ENCODE results near the gene SPECC1L.

GRCh38 chr22:24315367-24315966 lies 44.8 kb downstream of the SPECC1L start:
- TF ChIP-seq CTCF (IDR thresholded peaks at IDR 0.05; ENCODE audit: insufficient read depth, low read length, poor library complexity, severe bottlenecking): no peak
- no peak for TF ChIP-seq EZH2phosphoT487 (conservative IDR thresholded peaks at IDR 0.05; ENCODE audit: low read length)

Measured in SU-DHL-6 (cell line).